ENCODE data around the gene SENP6.
"Not testable (repeated sequence)": the region's sequence is repeated elsewhere in the genome, so short reads cannot be mapped to it uniquely, and the experiment has no call there.

The SENP6 gene

DNA sequence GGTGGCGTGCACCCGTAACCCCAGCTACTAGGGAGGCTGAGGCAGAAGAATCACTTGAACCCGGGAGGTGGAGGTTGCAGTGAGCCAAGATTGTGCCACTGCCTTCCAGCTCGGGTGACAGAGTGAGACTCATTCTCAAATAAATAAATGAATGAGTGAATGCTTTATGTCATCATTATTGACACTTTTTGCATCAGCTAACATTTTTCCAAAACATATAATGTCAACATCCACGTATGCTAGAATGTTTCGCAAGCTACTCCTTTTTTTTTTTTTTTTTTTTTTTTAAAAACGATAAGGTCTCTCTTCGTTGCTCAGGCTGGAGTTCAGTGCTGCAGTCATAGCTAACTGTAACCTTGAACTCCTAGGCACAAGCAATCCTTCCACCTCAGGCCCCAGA is 72.2 kb downstream of the SENP6 start:
- no peak for DNase-seq

DNA sequence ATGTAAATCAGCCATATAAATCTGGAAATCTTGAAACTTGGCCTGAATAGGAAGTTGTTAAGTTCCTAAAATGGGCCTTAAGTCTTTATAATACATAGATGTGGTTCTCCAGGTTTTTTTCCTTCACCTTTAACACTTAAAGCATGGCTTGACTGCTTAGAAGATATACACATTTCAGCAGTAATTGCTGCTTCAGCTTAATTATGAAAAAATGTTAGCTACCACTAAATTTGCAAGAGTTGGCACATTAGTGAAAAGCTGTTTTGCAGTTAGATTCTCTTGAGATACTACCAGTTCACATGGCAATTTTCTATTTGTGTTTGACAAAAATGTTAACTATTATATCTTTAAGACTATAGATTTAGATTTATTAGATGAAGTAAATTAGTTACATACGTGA is 74.7 kb downstream of the SENP6 start:
- DNase-seq: no peak

GRCh38 chr6:75682548-75682947 is 80.9 kb downstream of the SENP6 start:
- not testable (repeated sequence) for DNase-seq

- DNase-seq: not testable (repeated sequence)
Measured at GRCh38 chr6:75683005-75683404, 81.3 kb downstream of the SENP6 start.

- not testable (repeated sequence) for DNase-seq
Measured at GRCh38 chr6:75687535-75687934, 85.9 kb downstream of the SENP6 start.

DNA sequence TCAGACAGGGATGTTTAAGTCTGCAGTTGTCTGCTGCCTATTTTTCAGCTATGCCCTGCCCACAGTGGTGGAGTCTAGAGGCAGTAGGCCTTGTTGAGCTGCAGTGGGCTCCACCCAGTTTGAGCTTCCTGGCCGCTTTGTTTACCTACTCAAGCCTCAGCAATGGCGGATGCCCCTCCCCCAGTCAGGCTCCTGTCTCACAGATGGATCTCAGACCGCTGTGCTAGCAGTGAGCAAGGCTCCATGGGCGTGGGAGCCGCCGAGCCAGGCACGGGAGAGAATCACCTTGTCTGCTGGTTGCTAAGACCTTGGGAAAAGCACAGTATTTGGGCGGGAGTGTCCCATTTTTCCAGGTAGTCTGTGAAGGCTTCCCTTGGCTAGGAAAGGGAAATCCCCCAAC is 86.3 kb downstream of the SENP6 start:
- not testable (repeated sequence) for DNase-seq

DNA sequence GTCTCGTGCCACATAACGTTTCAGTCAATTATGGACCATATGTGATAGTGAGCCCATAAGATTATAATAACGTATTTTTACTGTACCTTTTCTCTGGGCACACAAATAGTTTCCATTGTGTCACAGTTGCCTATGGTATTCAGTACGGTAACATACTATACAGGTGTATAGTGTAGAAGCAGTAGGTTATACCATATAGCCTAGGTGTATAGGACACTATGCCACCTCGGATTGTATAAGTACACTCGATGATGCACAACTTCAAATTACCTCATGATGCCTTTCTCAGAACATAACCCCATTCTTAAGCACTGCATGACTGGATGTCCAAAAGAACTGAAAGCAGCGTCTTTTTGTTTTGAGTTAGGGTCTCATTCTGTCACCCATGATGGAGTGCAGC is 87.9 kb downstream of the SENP6 start:
- no peak for DNase-seq

GRCh38 chr6:75691012-75691411 is 89.3 kb downstream of the SENP6 start:
- DNase-seq: no peak

- no peak for DNase-seq
Measured at GRCh38 chr6:75693534-75693933, 91.9 kb downstream of the SENP6 start.

DNA sequence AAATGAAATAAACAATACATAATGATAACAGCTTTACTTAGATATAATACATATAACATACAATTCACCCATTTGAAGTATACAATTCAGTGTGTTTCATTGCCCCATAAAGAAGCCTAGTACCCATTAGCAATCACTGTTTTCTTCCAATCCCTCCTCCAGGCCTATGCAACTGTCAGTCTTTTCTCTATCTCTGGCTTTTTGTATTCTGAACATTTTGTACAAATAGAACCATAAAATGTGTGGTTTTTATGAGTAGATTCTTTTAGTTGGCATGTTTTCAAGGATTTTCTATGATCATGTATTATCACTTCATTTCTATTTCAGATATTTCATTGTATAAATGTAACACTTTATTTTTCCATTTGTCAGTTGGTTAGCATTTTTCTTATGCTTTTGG is 92.7 kb downstream of the SENP6 start:
- DNase-seq: no peak

DNA sequence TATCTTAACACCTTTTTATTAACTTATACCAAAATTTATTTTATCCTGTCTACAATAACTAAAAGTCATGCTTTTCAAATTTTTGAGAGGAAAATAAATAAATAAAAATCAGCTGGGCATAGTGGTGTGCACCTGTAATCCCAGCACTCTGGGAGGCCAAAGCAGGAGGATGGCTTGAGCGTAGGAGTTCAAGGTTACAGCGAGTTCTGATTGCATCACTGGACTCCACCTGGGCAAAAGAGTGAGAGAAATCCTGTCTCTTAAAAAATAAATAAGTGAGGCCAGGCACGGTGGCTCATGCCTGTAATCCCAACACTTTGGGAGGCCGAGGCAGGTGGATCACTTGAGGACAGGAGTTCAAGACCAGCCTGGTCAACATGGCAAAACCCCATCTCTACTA is 106.7 kb downstream of the SENP6 start:
- not testable (repeated sequence) for DNase-seq

- DNase-seq: no peak
Measured at GRCh38 chr6:75711173-75711572, 109.5 kb downstream of the SENP6 start.

DNA sequence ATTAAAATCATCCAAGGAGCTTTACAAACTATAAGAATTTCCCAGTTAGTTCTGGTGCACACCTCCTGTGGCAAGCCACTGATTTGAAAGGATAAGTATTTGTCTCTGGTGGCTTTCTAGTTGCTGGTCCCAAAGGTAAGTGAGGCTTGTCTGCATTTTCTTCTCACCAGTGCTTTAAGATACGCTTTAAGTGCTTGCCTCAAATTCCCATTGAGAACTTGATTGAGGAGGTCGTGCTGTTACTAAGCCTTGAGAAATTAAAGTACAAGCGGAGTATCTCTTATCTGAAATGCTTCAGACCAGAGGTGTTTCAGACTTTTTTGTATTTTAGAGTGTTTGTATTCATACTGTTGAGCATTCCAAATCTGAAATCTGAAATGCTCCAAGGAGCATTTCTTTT is 117.5 kb downstream of the SENP6 start:
- no peak for DNase-seq

GRCh38 chr6:75723382-75723781 is 121.7 kb downstream of the SENP6 start:
- no peak for DNase-seq

- DNase-seq: no peak
Measured at GRCh38 chr6:75727206-75727605, 125.5 kb downstream of the SENP6 start.

DNA sequence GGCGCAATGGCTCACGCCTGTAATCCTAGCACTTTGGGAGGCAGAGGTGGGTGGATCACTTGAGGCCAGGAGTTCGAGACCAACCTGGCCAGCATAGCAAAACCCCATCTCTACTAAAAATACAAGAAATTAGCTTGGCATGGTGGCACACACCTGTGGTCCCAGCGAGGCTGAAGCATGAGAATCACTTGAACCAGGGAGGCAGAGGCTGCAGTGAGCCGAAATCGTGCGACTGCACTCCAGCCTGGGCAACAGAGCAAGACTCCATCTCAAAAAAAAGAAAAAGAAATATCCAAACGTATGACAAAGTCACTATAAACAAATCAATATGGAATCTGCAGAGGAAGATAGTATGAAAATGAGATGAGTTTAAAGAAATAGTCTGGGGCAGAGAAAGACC is 129.3 kb downstream of the SENP6 start:
- not testable (repeated sequence) for DNase-seq

DNA sequence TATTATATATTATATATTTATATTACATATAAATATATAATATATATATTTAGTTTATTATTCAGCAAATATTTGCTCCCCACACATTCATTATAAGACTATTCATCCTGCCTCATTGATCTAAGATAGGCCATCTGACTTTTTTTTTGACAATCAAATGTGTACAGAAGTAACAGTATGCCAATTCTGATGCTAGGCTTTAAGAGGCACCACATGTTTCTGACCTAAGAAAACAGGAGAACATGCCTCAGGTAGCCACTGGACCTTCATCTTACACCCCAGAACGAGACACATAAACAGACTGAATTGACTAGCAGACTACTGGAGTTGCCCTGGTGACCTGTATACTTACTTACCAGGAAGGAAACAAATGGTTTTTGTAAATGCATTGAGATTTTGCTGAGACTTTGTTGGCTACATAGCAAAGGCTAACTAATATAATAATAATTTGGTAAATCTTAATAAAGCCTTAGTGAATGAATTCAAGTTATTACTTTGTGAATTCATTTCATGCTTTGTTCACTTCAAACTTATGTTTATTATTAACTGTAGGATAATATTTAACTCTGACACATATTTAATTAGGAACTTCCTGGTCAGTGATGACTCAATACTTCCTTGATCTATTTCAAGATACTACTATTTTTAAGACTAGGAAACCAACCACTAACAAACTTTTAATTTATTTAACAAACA is 134.0 kb downstream of the SENP6 start:
- no peak for DNase-seq

DNA sequence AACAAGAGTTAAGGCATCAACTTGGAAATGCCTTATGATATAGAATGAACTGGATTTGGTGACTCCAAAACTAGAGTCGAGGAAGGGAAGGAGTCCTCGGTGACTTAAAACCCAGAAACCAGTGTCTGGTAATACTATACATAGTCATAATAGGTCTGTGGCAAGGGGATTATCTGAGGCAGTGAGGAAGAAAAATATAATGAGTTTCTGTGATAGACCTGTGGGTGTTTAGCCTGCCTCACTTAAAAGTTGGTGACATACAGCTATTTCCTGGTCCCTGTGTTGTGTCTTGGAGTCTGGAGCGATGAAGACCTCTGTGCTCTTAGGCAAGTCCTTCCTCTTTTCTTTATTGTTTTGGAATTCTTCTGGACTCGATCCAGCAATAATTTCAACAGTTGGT is 142.3 kb downstream of the SENP6 start:
- DNase-seq: no peak

GRCh38 chr6:75745404-75745803 is 143.7 kb downstream of the SENP6 start:
- DNase-seq: no peak

- no peak for DNase-seq
Measured at GRCh38 chr6:75746221-75746620, 144.5 kb downstream of the SENP6 start.

DNA sequence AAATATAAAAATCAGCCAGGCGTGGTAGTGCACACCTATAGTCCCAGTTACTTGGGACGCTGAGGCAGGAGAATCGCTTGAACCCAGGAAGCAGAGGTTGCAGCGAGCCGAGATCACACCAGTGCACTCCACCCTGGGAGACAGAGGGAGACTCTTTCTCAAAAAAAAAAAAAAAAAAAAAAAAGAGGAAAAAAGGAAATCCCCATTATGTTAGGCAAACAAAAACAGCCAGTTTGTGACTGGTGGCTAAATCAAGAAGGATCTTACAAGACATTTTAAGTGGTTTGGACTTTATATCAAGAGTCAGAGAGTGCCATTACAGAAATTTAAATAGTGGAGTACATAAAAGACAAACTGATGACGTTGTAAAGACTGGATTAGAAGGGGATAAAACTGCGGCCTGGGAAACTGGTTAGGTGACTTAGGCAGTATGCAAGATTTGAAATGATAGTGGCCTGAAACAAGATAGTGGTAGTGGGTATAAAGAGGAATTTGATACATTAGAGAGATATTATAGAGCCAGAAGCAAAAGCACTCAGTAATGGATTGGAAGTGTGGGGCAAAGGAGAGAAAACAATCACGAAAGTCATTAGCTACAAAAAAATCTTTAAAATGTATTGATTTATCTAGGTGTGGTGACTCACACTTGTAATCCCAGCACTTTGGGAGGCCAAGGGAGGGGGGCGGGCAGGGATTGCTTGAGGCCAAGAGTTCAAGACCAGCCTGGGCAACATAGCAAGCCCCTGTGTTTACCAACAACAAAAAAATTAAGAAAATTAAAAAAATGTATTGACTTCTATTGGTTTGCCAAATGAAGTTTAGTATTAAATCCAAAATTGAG is 145.7 kb downstream of the SENP6 start:
- no peak for DNase-seq

DNA sequence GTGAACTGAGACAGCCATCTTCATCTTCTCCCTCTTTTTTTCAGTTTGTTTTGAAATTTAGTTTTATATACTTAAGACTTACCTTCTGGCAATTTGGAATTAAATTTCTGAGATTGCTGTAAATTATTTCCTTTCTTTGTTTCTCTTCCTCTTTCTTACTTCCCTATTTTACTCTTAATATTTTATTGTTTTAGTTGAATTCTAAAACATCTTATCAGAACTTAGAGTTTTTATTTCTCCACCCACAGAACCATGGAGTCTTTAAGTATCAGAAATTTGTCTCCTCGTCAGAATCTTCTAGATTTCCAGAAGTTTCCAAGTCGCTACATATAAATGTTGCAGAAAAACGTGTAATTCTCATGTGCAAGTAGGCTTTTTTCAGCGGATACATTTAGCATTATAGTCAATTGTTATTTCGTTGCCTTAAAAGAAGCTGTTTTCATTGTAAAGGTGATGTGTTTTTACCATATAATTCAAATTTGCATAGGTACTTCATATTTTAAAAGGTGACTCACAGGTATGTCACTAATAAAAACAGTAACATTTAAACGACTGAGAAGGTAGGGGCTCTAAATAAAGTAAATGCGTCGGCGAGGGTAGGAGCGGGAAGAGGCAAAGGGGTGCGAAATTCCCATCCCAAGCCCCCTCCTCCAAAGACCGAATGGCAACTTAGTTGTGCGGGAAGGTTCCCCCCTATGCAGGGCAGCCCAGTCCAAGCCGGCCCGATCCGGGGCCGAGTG is 146.5 kb downstream of the SENP6 start:
- peak in 1 of 2 experiments; percentile 33 for DNase-seq

- peak; percentile 55 to 83 for DNase-seq
Measured at GRCh38 chr6:75748743-75749538, 147.3 kb downstream of the SENP6 start, which contains the start of gene MYO6. Gene MYO6, plus strand, starts transcription at chr6:75749239. Its CDS starts 68,309 bp downstream, at chr6:75817548.
